Duodenal mucosa (tissue), 2 donors: ENCODE measurements around the gene TMEM184A.

Experiments
- H3K27ac ChIP-seq: one replicate; pipeline ENCODE4 v1.7.0; 2013; ENCODE audit warnings: low read depth, low read length
- H3K27me3 ChIP-seq, 2 donors: one replicate each; pipeline ENCODE4 v1.7.0; 2013; ENCODE audit warnings: low read length in 2 of 2, control low read depth in 1 of 2; ENCODE audit not compliant: insufficient read depth in 2 of 2, control insufficient read depth in 1 of 2
- H3K36me3 ChIP-seq, 2 donors: one replicate each; pipeline ENCODE4 v1.7.0; 2013; ENCODE audit warnings: low read length in 2 of 2, control low read depth in 1 of 2; ENCODE audit not compliant: insufficient read depth in 2 of 2, control insufficient read depth in 1 of 2
- H3K4me1 ChIP-seq, 2 donors: one replicate each; pipeline ENCODE4 v1.7.0; 2013; ENCODE audit warnings: low read length in 2 of 2, control low read depth in 1 of 2; ENCODE audit not compliant: insufficient read depth in 2 of 2, control insufficient read depth in 1 of 2
- H3K4me3 ChIP-seq, 2 donors: one replicate each; pipeline ENCODE4 v1.7.0; 2013; ENCODE audit warnings: low read length in 2 of 2, low read depth in 1 of 2
- H3K9ac ChIP-seq, 2 donors: one replicate each; pipeline ENCODE4 v1.7.0; 2013; ENCODE audit warnings: low read length in 2 of 2, low read depth in 1 of 2
- H3K9me3 ChIP-seq, 2 donors: one replicate each; pipeline ENCODE4 v1.7.0; 2013; ENCODE audit warnings: low read length in 2 of 2, control low read depth in 1 of 2; ENCODE audit not compliant: control insufficient read depth in 1 of 2

TMEM184A gene

DNA sequence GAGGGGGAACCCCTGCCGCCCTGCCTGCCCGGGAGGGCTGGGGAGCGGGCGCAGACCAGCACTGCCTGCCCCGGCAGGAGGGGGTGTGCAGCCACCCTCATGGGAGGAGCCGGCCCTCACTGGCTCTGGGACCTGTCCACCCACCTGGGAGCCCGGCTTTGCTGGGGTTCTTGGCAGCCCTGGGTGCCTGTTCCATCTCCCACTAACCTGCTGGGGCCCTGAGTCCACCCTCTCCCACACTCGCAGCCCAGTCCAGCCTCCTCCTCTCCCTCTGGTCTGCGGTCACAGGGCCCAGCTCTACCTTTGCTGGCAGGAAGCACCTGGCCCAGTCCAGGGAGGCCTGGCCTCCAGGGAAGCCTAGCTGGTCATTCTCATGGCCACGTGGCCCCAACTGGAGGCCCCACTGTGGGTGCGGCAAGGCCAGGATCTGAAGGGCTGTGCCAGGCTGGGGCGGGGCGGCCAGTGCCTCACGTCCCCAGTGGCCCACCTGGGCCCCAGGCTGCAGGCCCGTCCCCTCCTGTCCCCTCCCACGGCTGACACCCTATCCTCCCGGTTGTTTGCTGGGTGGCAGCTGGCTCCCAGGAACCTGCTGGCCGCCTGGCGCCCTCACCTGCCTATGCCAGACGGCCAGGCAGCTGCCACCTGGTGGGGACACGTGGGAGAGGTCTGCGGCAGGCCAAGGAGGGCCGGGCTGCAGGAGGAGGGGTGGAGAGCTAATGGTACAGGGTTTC, at the start of gene TMEM184A:
TMEM184A (minus strand) TSS at position 393 of the 731 bp plus-strand sequence. CDS start 721 bp downstream, outside the sequence.
- peak within 1 kb of the TSS; percentile 70 to 73 for H3K4me3 ChIP-seq
- peak within 1 kb of the TSS; percentile 57 to 63 for H3K9ac ChIP-seq
- peak within 1 kb of the TSS; percentile 90 for H3K27ac ChIP-seq
- H3K36me3 ChIP-seq, result peaks cover 0 to 2% of the 10 kb centered on the region in 2 donors
- H3K9me3 ChIP-seq, result no peaks in the 10 kb centered on the region
- peaks cover 12 to 26% of the 10 kb centered on the region in 2 donors for H3K4me1 ChIP-seq
- H3K27me3 ChIP-seq, result no peaks in the 10 kb centered on the region

DNA sequence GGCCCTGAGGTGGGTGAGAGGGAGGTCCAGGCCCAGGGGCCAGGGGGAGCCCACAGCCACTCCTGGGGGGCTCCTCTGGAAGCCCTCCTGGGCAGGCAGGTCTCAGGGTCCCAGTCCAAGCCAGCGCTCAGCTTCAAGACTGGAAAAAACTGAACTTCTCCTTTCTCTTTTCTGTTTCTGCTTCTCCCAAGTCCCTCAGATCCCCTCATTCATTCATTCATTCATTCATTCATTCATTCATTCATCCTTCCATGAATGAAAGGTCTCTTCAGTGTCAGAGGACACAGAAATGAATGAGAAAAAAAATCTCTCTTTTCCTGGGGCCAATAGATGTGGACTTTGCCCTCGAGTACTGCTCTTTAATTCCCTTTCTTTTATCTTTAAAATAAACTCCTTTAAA, 48.4 kb upstream of the TMEM184A start:
- no peaks in the 10 kb centered on the region for H3K4me1 ChIP-seq
- H3K4me3 ChIP-seq, result no peak overlapping the region
- H3K27me3 ChIP-seq, result peaks cover 0 to 3% of the 10 kb centered on the region in 2 donors
- H3K27ac ChIP-seq, result no peak overlapping the region
- H3K36me3 ChIP-seq, result no peaks in the 10 kb centered on the region
- H3K9ac ChIP-seq, result no peak overlapping the region
- H3K9me3 ChIP-seq, result no peaks in the 10 kb centered on the region

- peaks cover 0 to 3% of the 10 kb centered on the region in 2 donors for H3K27me3 ChIP-seq
- no peak overlapping the region for H3K9ac ChIP-seq
- no peak overlapping the region for H3K27ac ChIP-seq
- H3K4me3 ChIP-seq, result no peak overlapping the region
- no peaks in the 10 kb centered on the region for H3K36me3 ChIP-seq
- H3K9me3 ChIP-seq, result no peaks in the 10 kb centered on the region
- no peaks in the 10 kb centered on the region for H3K4me1 ChIP-seq
These were observed 47.6 kb upstream of the TMEM184A start for GRCh38 chr7:1603346-1604225.

DNA sequence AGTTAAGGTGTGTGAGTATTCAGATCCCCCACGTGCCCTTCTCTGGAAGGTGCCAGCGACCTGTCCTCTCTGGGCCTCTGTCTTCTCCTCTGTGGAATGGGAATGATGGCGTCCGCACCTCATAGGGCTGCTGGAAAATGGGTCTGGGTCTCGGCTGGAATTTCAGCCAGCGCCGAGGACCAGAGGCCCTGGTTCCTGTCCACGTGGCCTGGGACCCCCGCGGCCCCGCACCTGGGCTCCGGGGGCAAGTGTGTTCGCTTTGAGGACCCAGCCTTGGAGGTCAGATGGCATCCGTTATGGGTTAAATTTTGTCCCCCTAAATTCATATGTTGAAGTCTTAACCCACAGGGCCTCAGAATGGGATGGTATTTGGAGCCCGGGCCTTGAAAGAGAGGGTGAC, 46.4 kb upstream of the TMEM184A start:
- H3K4me3 ChIP-seq, result no peak overlapping the region
- H3K36me3 ChIP-seq, result no peaks in the 10 kb centered on the region
- H3K9ac ChIP-seq, result no peak overlapping the region
- H3K27me3 ChIP-seq, result peaks cover under 1 to 3% of the 10 kb centered on the region in 2 donors
- H3K9me3 ChIP-seq, result no peaks in the 10 kb centered on the region
- H3K4me1 ChIP-seq, result no peaks in the 10 kb centered on the region
- no peak overlapping the region for H3K27ac ChIP-seq

- Histone ChIP-seq H3K36me3 (no peaks in the 10 kb centered on the region), H3K4me1 (no peaks in the 10 kb centered on the region), H3K27me3 (peaks cover 3 to 5% of the 10 kb centered on the region in 2 donors), H3K4me3 (no peak overlapping the region), H3K27ac (no peak overlapping the region), H3K9me3 (no peaks in the 10 kb centered on the region), H3K9ac (no peak overlapping the region)
These were observed 46.0 kb upstream of the TMEM184A start for GRCh38 chr7:1601956-1602355.

- H3K27me3 ChIP-seq, result peaks cover 3 to 5% of the 10 kb centered on the region in 2 donors
- H3K4me3 ChIP-seq, result no peak overlapping the region
- H3K9me3 ChIP-seq, result no peaks in the 10 kb centered on the region
- no peaks in the 10 kb centered on the region for H3K4me1 ChIP-seq
- no peak overlapping the region for H3K27ac ChIP-seq
- no peak overlapping the region for H3K9ac ChIP-seq
- H3K36me3 ChIP-seq, result no peaks in the 10 kb centered on the region
These were observed 43.8 kb upstream of the TMEM184A start for GRCh38 chr7:1599640-1600395.

DNA sequence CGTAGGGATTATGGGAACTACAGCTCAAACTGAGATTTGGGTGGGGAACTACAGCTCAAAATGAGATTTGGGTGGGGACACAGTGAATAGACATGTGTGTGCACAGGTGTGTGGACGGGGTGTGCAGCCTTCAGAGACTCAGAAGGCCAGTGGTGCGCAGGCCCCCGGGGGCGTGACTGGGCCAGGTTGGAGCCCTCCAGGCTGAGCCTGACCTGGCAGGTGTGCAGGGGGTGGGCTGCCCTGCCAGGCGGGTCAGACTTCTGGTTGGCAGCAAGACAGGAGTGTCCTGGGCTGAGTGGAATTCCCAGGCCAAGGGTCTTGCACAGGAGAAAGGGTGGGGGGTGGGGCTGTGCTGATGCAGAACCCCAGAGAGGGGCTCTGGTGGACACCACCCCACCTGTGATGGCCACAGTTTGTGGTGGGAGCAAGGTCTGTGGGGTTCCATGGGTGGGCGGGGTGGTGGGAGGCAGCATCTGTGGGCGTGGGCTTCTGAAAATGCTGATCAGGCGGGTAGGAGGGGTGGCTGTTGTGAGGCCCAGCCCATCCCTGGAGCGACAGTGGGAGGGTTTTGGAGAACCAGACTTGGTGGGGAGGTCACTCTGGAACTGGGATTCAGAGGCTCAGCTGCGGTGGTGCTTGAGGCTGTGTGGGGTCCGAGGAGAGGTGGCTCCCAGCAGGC, 43.1 kb upstream of the TMEM184A start:
- Histone ChIP-seq H3K9ac (no peak overlapping the region), H3K27me3 (peaks cover 3 to 5% of the 10 kb centered on the region in 2 donors), H3K27ac (no peak overlapping the region), H3K4me1 (no peaks in the 10 kb centered on the region), H3K9me3 (no peaks in the 10 kb centered on the region), H3K4me3 (no peak overlapping the region), H3K36me3 (no peaks in the 10 kb centered on the region)

GRCh38 chr7:1598286-1598685, 42.3 kb upstream of the TMEM184A start:
- peaks cover 3 to 5% of the 10 kb centered on the region in 2 donors for H3K27me3 ChIP-seq
- H3K27ac ChIP-seq, result no peak overlapping the region
- no peaks in the 10 kb centered on the region for H3K4me1 ChIP-seq
- H3K36me3 ChIP-seq, result no peaks in the 10 kb centered on the region
- H3K4me3 ChIP-seq, result no peak overlapping the region
- no peaks in the 10 kb centered on the region for H3K9me3 ChIP-seq
- no peak overlapping the region for H3K9ac ChIP-seq

GRCh38 chr7:1597791-1598190, 41.8 kb upstream of the TMEM184A start:
- H3K4me1 ChIP-seq, result no peaks in the 10 kb centered on the region
- no peaks in the 10 kb centered on the region for H3K36me3 ChIP-seq
- H3K4me3 ChIP-seq, result no peak overlapping the region
- H3K27me3 ChIP-seq, result peaks cover 3 to 5% of the 10 kb centered on the region in 2 donors
- no peak overlapping the region for H3K9ac ChIP-seq
- no peaks in the 10 kb centered on the region for H3K9me3 ChIP-seq
- no peak overlapping the region for H3K27ac ChIP-seq
